ENCODE results near the gene TCF7L1.

The TCF7L1 gene

DNA sequence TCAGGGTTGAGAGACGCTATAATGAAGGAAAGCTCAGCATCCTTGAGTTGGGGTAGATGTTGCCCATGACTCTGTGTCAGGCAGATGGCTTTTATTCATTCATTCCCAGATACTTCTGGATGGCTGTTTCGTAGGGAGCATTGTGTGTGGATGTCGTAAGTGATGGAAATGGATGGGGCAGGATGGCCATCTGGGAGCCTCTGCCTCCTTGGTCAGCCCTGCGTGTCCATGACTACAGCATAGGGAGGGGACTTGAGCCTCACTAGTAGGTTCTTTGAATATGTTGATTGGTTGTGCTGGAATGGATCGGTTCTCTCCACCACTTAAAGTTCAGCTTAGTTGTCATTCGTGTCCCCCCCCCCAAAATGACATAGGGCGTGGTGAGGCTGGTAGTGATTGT is 149.7 kb downstream of the TCF7L1 start:
- H3K4me1 Mint-ChIP-seq: peaks cover 12% of the 10 kb centered on the region
- H3K4me3 Mint-ChIP-seq: no peak overlapping the region
- H3K27me3 Mint-ChIP-seq: no peaks in the 10 kb centered on the region
- H3K9me3 Mint-ChIP-seq: no peaks in the 10 kb centered on the region
- no peak overlapping the region for H3K27ac Mint-ChIP-seq (ENCODE audit: low read depth)
- H3K36me3 Mint-ChIP-seq (ENCODE audit: insufficient read depth): no peaks in the 10 kb centered on the region
- DNase-seq (ENCODE audit: low spot score in 2 of 2) (no peak), ATAC-seq (replicated peaks; ENCODE audit: extremely low read depth, poor library complexity, severe bottlenecking) (no peak)

GRCh38 chr2:85283641-85284040 is 150.4 kb downstream of the TCF7L1 start:
- Mint-ChIP-seq H3K4me1 (peaks cover 12% of the 10 kb centered on the region), H3K4me3 (no peak overlapping the region), H3K27me3 (no peaks in the 10 kb centered on the region), H3K9me3 (no peaks in the 10 kb centered on the region), H3K27ac (ENCODE audit: low read depth) (no peak overlapping the region), H3K36me3 (ENCODE audit: insufficient read depth) (no peaks in the 10 kb centered on the region)
- ATAC-seq (replicated peaks; ENCODE audit: extremely low read depth, poor library complexity, severe bottlenecking) (no peak), DNase-seq (ENCODE audit: low spot score in 2 of 2) (no peak)

- no peak for DNase-seq (ENCODE audit: low spot score in 2 of 2)
- Mint-ChIP-seq H3K9me3 (no peaks in the 10 kb centered on the region), H3K4me1 (peaks cover 28% of the 10 kb centered on the region), H3K27ac (ENCODE audit: low read depth) (peak overlapping the region; percentile 4), H3K4me3 (no peak overlapping the region), H3K36me3 (ENCODE audit: insufficient read depth) (peaks cover 9% of the 10 kb centered on the region), H3K27me3 (no peaks in the 10 kb centered on the region)
- ATAC-seq (replicated peaks; ENCODE audit: extremely low read depth, poor library complexity, severe bottlenecking): no peak
Observed at GRCh38 chr2:85286918-85287317, 153.7 kb downstream of the TCF7L1 start.

DNA sequence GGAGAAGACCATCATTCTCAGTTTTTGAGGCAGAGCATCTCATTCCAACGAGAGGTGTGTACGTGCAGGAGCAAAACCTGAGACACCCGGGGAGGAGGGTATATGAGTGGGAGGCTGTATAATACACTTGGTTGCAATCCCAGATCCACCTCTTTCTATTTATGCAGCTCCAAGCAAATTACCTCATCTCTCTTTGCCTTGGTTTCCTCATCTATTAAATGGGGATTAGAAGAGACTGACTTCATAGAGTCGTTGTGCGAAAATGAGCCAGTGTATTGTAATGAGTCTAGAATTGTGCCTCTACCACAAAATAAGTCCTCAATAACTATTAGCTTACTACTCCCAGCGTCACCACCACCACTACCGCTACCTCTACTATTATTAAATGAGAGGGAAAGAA is 154.5 kb downstream of the TCF7L1 start:
- no peak overlapping the region for H3K27ac Mint-ChIP-seq (ENCODE audit: low read depth)

DNA sequence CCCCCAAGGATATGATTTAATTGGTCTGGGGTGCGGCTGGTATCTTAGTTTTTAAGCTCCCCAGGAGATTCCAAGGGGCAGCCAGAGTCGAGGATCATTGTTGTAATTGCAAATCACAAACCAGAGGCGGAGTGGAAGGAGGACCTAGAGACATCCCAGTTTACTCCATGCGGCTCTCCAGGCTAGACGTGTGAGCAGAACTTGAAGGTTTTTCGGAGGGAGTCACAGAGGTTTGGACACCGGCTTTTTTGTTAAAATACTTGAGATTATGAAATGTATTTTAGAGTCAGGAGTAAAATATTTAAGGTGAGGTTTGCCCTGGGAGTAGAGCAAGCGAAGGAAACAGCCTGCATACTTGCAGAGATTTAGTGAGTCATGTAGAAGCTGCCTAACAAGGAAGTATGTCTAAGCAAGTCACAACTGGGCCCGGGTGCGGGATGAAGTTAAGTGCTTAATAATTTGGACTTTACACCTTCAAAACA is 155.1 kb downstream of the TCF7L1 start:
- DNase-seq (ENCODE audit: low spot score in 2 of 2) (no peak), ATAC-seq (replicated peaks; ENCODE audit: extremely low read depth, poor library complexity, severe bottlenecking) (no peak)
- Mint-ChIP-seq H3K9me3 (no peaks in the 10 kb centered on the region), H3K4me3 (no peak overlapping the region), H3K4me1 (peaks cover 28% of the 10 kb centered on the region), H3K36me3 (ENCODE audit: insufficient read depth) (peaks cover 9% of the 10 kb centered on the region), H3K27me3 (no peaks in the 10 kb centered on the region), H3K27ac (ENCODE audit: low read depth) (no peak overlapping the region)

More for the DNA sequence above, 154.5 kb downstream of the TCF7L1 start:
- H3K9me3 Mint-ChIP-seq: no peaks in the 10 kb centered on the region
- peaks cover 9% of the 10 kb centered on the region for H3K36me3 Mint-ChIP-seq (ENCODE audit: insufficient read depth)
- peaks cover 28% of the 10 kb centered on the region for H3K4me1 Mint-ChIP-seq
- no peak overlapping the region for H3K4me3 Mint-ChIP-seq
- DNase-seq (ENCODE audit: low spot score in 2 of 2): no peak
- ATAC-seq (replicated peaks; ENCODE audit: extremely low read depth, poor library complexity, severe bottlenecking): no peak
- H3K27me3 Mint-ChIP-seq: no peaks in the 10 kb centered on the region

GRCh38 chr2:85291425-85292023 is 158.3 kb downstream of the TCF7L1 start:
- Mint-ChIP-seq H3K4me1 (peaks cover 22% of the 10 kb centered on the region), H3K27ac (ENCODE audit: low read depth) (peak overlapping the region; percentile 92), H3K36me3 (ENCODE audit: insufficient read depth) (peaks cover 10% of the 10 kb centered on the region), H3K9me3 (no peaks in the 10 kb centered on the region), H3K27me3 (no peaks in the 10 kb centered on the region), H3K4me3 (peak overlapping the region; percentile 73)
- DNase-seq (ENCODE audit: low spot score in 2 of 2) (no peak), ATAC-seq (replicated peaks; ENCODE audit: extremely low read depth, poor library complexity, severe bottlenecking) (peak; percentile 87)

- H3K27me3 Mint-ChIP-seq: peaks cover 38% of the 10 kb centered on the region
- ATAC-seq (replicated peaks; ENCODE audit: extremely low read depth, poor library complexity, severe bottlenecking): no peak
- no peak for DNase-seq (ENCODE audit: low spot score in 2 of 2)
- H3K4me1 Mint-ChIP-seq: peaks cover 9% of the 10 kb centered on the region
- H3K9me3 Mint-ChIP-seq: no peaks in the 10 kb centered on the region
- no peak overlapping the region for H3K4me3 Mint-ChIP-seq
- H3K27ac Mint-ChIP-seq (ENCODE audit: low read depth): no peak overlapping the region
- H3K36me3 Mint-ChIP-seq (ENCODE audit: insufficient read depth): peaks cover 7% of the 10 kb centered on the region
Observed at GRCh38 chr2:85302121-85302520, 168.9 kb downstream of the TCF7L1 start.

GRCh38 chr2:85303780-85304531 is 170.8 kb downstream of the TCF7L1 start:
- Mint-ChIP-seq H3K27me3 (peaks cover 38% of the 10 kb centered on the region), H3K4me1 (peaks cover 20% of the 10 kb centered on the region), H3K27ac (ENCODE audit: low read depth) (no peak overlapping the region), H3K9me3 (no peaks in the 10 kb centered on the region), H3K4me3 (no peak overlapping the region), H3K36me3 (ENCODE audit: insufficient read depth) (peaks cover 5% of the 10 kb centered on the region)
- DNase-seq (ENCODE audit: low spot score in 2 of 2): no peak
- no peak for ATAC-seq (replicated peaks; ENCODE audit: extremely low read depth, poor library complexity, severe bottlenecking)

- Mint-ChIP-seq H3K27ac (ENCODE audit: low read depth) (peak overlapping the region; percentile 38), H3K4me1 (peaks cover 34% of the 10 kb centered on the region), H3K9me3 (no peaks in the 10 kb centered on the region), H3K27me3 (peaks cover 33% of the 10 kb centered on the region), H3K36me3 (ENCODE audit: insufficient read depth) (peaks cover 14% of the 10 kb centered on the region), H3K4me3 (peak overlapping the region; percentile 70)
- no peak for ATAC-seq (replicated peaks; ENCODE audit: extremely low read depth, poor library complexity, severe bottlenecking)
- DNase-seq (ENCODE audit: low spot score in 2 of 2): no peak
Observed at GRCh38 chr2:85307527-85307897, 174.3 kb downstream of the TCF7L1 start.

DNA sequence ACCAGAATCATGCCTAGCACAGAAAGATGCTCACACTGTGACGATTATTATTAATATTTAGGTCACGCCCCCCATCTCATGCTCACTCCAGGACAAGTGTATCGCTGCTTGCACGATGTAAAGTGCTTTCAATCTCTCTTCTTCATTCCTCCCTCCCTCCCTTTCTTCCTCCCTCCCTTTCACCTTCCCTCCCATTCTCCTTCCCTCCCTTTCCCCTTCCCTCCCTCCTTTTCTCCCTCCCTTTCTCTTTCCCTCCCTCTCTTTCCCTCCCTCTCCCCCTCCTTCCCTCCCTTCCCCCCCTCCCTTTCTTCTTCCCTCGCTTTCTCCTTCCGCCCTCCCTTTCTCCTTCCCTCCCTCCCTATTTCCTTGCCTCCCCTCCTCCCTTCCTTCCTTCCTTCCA is 175.0 kb downstream of the TCF7L1 start:
- H3K4me1 Mint-ChIP-seq: peaks cover 34% of the 10 kb centered on the region
- H3K36me3 Mint-ChIP-seq (ENCODE audit: insufficient read depth): peaks cover 18% of the 10 kb centered on the region
- no peaks in the 10 kb centered on the region for H3K9me3 Mint-ChIP-seq
- H3K4me3 Mint-ChIP-seq: no peak overlapping the region
- H3K27me3 Mint-ChIP-seq: peaks cover 26% of the 10 kb centered on the region
- peak overlapping the region; percentile 78 for H3K27ac Mint-ChIP-seq (ENCODE audit: low read depth)
- ATAC-seq (replicated peaks; ENCODE audit: extremely low read depth, poor library complexity, severe bottlenecking): no peak
- no peak for DNase-seq (ENCODE audit: low spot score in 2 of 2)

DNA sequence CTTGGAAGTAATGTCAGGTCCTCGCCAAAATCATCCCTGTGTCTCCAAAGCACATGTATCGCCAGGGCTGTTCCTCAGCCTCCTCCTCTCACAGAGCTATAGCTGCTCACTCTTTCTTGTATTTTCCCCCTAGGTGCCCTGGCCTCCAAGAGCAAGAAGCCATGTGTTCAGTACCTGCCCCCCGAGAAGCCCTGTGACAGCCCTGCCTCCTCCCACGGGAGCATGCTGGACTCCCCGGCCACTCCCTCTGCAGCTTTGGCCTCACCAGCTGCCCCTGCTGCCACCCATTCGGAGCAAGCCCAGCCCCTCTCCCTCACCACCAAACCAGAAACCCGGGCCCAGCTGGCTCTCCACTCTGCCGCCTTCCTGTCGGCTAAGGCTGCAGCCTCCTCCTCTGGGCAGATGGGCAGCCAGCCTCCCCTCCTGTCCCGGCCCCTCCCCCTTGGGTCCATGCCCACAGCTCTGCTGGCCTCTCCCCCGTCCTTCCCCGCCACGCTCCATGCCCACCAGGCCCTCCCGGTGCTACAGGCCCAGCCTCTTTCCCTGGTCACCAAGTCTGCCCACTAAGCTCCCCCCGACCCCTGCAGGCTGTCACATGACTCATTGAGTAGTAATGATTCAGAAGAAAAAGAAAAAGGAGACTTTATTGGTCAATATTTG is 175.8 kb downstream of the TCF7L1 start:
- Mint-ChIP-seq H3K36me3 (ENCODE audit: insufficient read depth) (peaks cover 20% of the 10 kb centered on the region), H3K4me1 (peaks cover 40% of the 10 kb centered on the region), H3K27ac (ENCODE audit: low read depth) (peak overlapping the region; percentile 78), H3K9me3 (no peaks in the 10 kb centered on the region), H3K27me3 (peaks cover 18% of the 10 kb centered on the region), H3K4me3 (peak overlapping the region; percentile 76)
- DNase-seq (ENCODE audit: low spot score in 2 of 2) (no peak), ATAC-seq (replicated peaks; ENCODE audit: extremely low read depth, poor library complexity, severe bottlenecking) (peak; percentile 22)

GRCh38 chr2:85309699-85310321 is 176.6 kb downstream of the TCF7L1 start:
- DNase-seq (ENCODE audit: low spot score in 2 of 2) (no peak), ATAC-seq (replicated peaks; ENCODE audit: extremely low read depth, poor library complexity, severe bottlenecking) (peak; percentile 52)
- Mint-ChIP-seq H3K4me1 (peaks cover 45% of the 10 kb centered on the region), H3K27me3 (peaks cover 10% of the 10 kb centered on the region), H3K9me3 (no peaks in the 10 kb centered on the region), H3K27ac (ENCODE audit: low read depth) (peak overlapping the region; percentile 78), H3K4me3 (peak overlapping the region; percentile 76), H3K36me3 (ENCODE audit: insufficient read depth) (peaks cover 20% of the 10 kb centered on the region)

Measured in central memory CD8-positive, alpha-beta T cell (primary cell).